ENCODE data around the gene FRRS1L.

Gene FRRS1L

GRCh38 chr9:109113254-109113653, 53.8 kb downstream of the FRRS1L start:
- TF ChIP-seq ZFX (IDR thresholded peaks at IDR 0.05) (no peak), CTCF (conservative IDR thresholded peaks at IDR 0.05) (no peak)
- H3K27ac ChIP-seq, result no peak overlapping the region

GRCh38 chr9:109110329-109111021, 56.6 kb downstream of the FRRS1L start:
- H3K27ac ChIP-seq, result no peak overlapping the region
- TF ChIP-seq CTCF (conservative IDR thresholded peaks at IDR 0.05), result no peak
- TF ChIP-seq ZFX (IDR thresholded peaks at IDR 0.05), result no peak

GRCh38 chr9:109109967-109110328, 57.1 kb downstream of the FRRS1L start:
- no peak overlapping the region for H3K27ac ChIP-seq
- TF ChIP-seq ZFX (IDR thresholded peaks at IDR 0.05) (no peak), CTCF (conservative IDR thresholded peaks at IDR 0.05) (no peak)

- H3K27ac ChIP-seq, result no peak overlapping the region
- TF ChIP-seq ZFX (IDR thresholded peaks at IDR 0.05) (no peak), CTCF (conservative IDR thresholded peaks at IDR 0.05) (no peak)
Observed at GRCh38 chr9:109108318-109108717, 58.7 kb downstream of the FRRS1L start.

- no peak for TF ChIP-seq CTCF (conservative IDR thresholded peaks at IDR 0.05)
- no peak for TF ChIP-seq ZFX (IDR thresholded peaks at IDR 0.05)
- H3K27ac ChIP-seq, result no peak overlapping the region; the same call in 1 of the 2 replicates
Observed at GRCh38 chr9:109107402-109108240, 59.4 kb downstream of the FRRS1L start.

- TF ChIP-seq ZFX (IDR thresholded peaks at IDR 0.05) (no peak), CTCF (conservative IDR thresholded peaks at IDR 0.05) (no peak)
- no peak overlapping the region for H3K27ac ChIP-seq
Observed at GRCh38 chr9:109101810-109102209, 65.2 kb downstream of the FRRS1L start.

GRCh38 chr9:109101202-109101595, 65.8 kb downstream of the FRRS1L start:
- peak overlapping the region; percentile 77 for H3K27ac ChIP-seq
- TF ChIP-seq CTCF (conservative IDR thresholded peaks at IDR 0.05), result no peak
- no peak for TF ChIP-seq ZFX (IDR thresholded peaks at IDR 0.05)

Data from C4-2B (cell line).